ENCODE data around the gene AACS.

The AACS gene

DNA sequence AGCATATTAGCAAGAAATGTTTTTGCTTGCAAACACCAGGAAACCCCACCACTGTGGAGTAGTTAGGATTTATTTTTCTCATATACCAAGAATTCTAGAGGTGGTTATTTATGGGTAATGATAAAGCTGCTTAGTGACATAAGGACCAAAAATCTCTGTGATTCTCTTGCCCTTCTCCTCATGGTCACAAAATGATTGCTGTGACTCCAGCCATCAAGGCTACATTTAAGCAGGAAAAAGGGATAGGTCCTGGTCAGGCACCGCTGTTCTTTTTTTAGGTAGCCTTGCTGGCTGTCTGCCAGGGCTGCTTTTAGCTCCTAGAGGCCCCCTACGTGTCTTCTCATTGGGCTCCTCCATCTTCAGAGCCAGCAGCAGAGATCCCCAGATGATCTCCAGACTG lies 104.2 kb downstream of the AACS start:
- Histone ChIP-seq H3K36me3 (ENCODE audit: control insufficient read depth, low read length) (no peaks in the 10 kb centered on the region), H4K20me1 (ENCODE audit: control insufficient read depth, insufficient read depth, low read depth, low read length) (no peaks in the 10 kb centered on the region), H3K4me2 (ENCODE audit: low read length) (no peak overlapping the region), H3K4me3 (ENCODE audit: low read length) (no peak overlapping the region), H3F3A (ENCODE audit: control insufficient read depth, insufficient read depth) (no peaks in the 10 kb centered on the region), H3K27me3 (ENCODE audit: control insufficient read depth, low read length) (no peaks in the 10 kb centered on the region), H3K4me1 (ENCODE audit: control insufficient read depth, low read length) (peaks cover 11% of the 10 kb centered on the region; the same call in 1 of the 2 replicates), H3K9me3 (ENCODE audit: control insufficient read depth, insufficient read depth, low read length) (no peaks in the 10 kb centered on the region), H3K27ac (ENCODE audit: low read depth, low read length) (no peak overlapping the region), H3K79me2 (ENCODE audit: control insufficient read depth, low read length) (no peaks in the 10 kb centered on the region), H3K9me2 (replicated peaks; ENCODE audit: control insufficient read depth, low read length) (no peaks in the 10 kb centered on the region)
- TF ChIP-seq EZH2phosphoT487 (IDR thresholded peaks at IDR 0.05; ENCODE audit: borderline replicate concordance, low read length): no peak
- TF ChIP-seq, protein P1, sequence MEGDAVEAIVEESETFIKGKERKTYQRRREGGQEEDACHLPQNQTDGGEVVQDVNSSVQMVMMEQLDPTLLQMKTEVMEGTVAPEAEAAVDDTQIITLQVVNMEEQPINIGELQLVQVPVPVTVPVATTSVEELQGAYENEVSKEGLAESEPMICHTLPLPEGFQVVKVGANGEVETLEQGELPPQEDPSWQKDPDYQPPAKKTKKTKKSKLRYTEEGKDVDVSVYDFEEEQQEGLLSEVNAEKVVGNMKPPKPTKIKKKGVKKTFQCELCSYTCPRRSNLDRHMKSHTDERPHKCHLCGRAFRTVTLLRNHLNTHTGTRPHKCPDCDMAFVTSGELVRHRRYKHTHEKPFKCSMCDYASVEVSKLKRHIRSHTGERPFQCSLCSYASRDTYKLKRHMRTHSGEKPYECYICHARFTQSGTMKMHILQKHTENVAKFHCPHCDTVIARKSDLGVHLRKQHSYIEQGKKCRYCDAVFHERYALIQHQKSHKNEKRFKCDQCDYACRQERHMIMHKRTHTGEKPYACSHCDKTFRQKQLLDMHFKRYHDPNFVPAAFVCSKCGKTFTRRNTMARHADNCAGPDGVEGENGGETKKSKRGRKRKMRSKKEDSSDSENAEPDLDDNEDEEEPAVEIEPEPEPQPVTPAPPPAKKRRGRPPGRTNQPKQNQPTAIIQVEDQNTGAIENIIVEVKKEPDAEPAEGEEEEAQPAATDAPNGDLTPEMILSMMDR (IDR thresholded peaks at IDR 0.05; ENCODE audit: low read depth, low read length, poor library complexity, severe bottlenecking): no peak

DNA sequence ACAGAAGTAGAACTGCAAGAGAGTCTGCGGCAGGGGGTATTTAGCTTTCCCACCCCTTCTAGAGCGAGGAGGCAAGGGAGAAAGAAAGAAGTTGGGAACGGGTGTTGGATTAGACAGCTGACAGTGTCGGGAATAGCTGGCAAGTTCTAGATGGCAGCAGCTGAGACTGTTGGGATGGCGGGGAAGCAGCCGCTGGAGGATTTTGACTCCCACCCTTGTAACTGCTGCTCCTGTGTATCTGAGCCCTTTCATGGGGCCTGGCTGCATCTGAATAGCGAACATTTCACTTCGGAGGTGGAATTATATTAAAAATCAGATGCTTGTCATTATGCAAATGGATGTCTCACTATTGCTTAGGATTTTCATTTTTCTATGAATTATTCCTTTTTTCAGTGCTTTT lies 104.6 kb downstream of the AACS start:
- Histone ChIP-seq H3K36me3 (ENCODE audit: control insufficient read depth, low read length) (no peaks in the 10 kb centered on the region), H3K9me3 (ENCODE audit: control insufficient read depth, insufficient read depth, low read length) (no peaks in the 10 kb centered on the region), H3K27ac (ENCODE audit: low read depth, low read length) (no peak overlapping the region), H4K20me1 (ENCODE audit: control insufficient read depth, insufficient read depth, low read depth, low read length) (no peaks in the 10 kb centered on the region), H3K79me2 (ENCODE audit: control insufficient read depth, low read length) (no peaks in the 10 kb centered on the region), H3K27me3 (ENCODE audit: control insufficient read depth, low read length) (no peaks in the 10 kb centered on the region), H3K4me2 (ENCODE audit: low read length) (no peak overlapping the region), H3K9me2 (replicated peaks; ENCODE audit: control insufficient read depth, low read length) (no peaks in the 10 kb centered on the region), H3K4me3 (ENCODE audit: low read length) (no peak overlapping the region), H3K4me1 (ENCODE audit: control insufficient read depth, low read length) (peaks cover 11% of the 10 kb centered on the region; the same call in 1 of the 2 replicates), H3F3A (ENCODE audit: control insufficient read depth, insufficient read depth) (no peaks in the 10 kb centered on the region)
- TF ChIP-seq EZH2phosphoT487 (IDR thresholded peaks at IDR 0.05; ENCODE audit: borderline replicate concordance, low read length): no peak
- TF ChIP-seq, protein P1 (IDR thresholded peaks at IDR 0.05; ENCODE audit: low read depth, low read length, poor library complexity, severe bottlenecking): no peak

DNA sequence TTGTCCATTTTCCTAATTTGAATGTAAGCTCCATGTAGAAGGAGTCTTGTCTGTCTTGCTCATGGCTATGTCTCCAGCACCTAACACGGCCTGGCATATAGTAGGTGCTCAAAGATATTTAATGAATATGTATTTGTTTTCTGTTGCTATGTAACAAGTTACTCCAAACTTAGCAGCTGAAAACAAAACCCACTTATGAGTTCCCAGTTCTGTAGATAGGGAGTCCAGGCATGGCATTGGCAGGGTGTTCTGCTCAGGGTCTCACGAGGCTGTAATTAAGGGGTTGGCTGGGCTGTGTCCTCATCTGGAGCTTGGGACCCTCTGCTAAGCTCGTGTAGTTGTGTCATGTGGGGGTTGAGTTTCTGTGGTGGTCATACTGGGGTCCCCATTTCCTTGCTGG lies 106.0 kb downstream of the AACS start:
- H3K4me3 ChIP-seq (ENCODE audit: low read length): no peak overlapping the region
- H3K9me3 ChIP-seq (ENCODE audit: control insufficient read depth, insufficient read depth, low read length): no peaks in the 10 kb centered on the region
- H3K27ac ChIP-seq (ENCODE audit: low read depth, low read length): no peak overlapping the region
- TF ChIP-seq EZH2phosphoT487 (IDR thresholded peaks at IDR 0.05; ENCODE audit: borderline replicate concordance, low read length): no peak
- TF ChIP-seq, protein P1 (IDR thresholded peaks at IDR 0.05; ENCODE audit: low read depth, low read length, poor library complexity, severe bottlenecking): no peak
- no peak overlapping the region for H3K4me2 ChIP-seq (ENCODE audit: low read length)
- no peaks in the 10 kb centered on the region for H3K79me2 ChIP-seq (ENCODE audit: control insufficient read depth, low read length)
- H3K4me1 ChIP-seq (ENCODE audit: control insufficient read depth, low read length): peaks cover 14% of the 10 kb centered on the region; the same call in 1 of the 2 replicates
- no peaks in the 10 kb centered on the region; the same call in 1 of the 2 replicates for H3K27me3 ChIP-seq (ENCODE audit: control insufficient read depth, low read length)
- no peaks in the 10 kb centered on the region for H4K20me1 ChIP-seq (ENCODE audit: control insufficient read depth, insufficient read depth, low read depth, low read length)
- no peaks in the 10 kb centered on the region for H3K36me3 ChIP-seq (ENCODE audit: control insufficient read depth, low read length)
- no peaks in the 10 kb centered on the region for H3K9me2 ChIP-seq (replicated peaks; ENCODE audit: control insufficient read depth, low read length)
- H3F3A ChIP-seq (ENCODE audit: control insufficient read depth, insufficient read depth): no peaks in the 10 kb centered on the region

Data from DOHH2 (cell line).